H9 (cell line): ENCODE results near the gene MCOLN3. TPM values are rescaled to one million over a fixed set of nuclear protein-coding genes. Genes with fewer than 3 reads are reported as not detected.

Source experiments
- DNase-seq: peaks from one replicate; pipeline ENCODE4 v3.0.0-alpha.2; 2017
- H2AFZ ChIP-seq: one replicate; pipeline ENCODE4 v1.6.1; 2013; ENCODE audit warnings: mild to moderate bottlenecking, low read length, control low read depth, moderate library complexity
- H2AK5ac ChIP-seq: 2 replicates; pipeline ENCODE4 v1.6.1; 2013; ENCODE audit warnings: low read length, control low read depth, mixed read lengths; ENCODE audit not compliant: insufficient read length
- H2BK120ac ChIP-seq: one replicate; pipeline ENCODE4 v1.6.1; 2013; ENCODE audit warnings: low read depth, mild to moderate bottlenecking, low read length, control low read depth, inconsistent platforms; ENCODE audit not compliant: poor library complexity, severe bottlenecking
- H2BK12ac ChIP-seq: 2 replicates; pipeline ENCODE4 v1.6.1; 2013; ENCODE audit warnings: low read length, control low read depth, mixed read lengths, low read depth; ENCODE audit not compliant: insufficient read length
- H2BK15ac ChIP-seq: 2 replicates; pipeline ENCODE4 v1.6.1; 2013; ENCODE audit warnings: low read depth, low read length, control low read depth
- H2BK20ac ChIP-seq: one replicate; pipeline ENCODE4 v1.6.1; 2013; ENCODE audit warnings: low read depth, mild to moderate bottlenecking, low read length, control low read depth, inconsistent platforms; ENCODE audit not compliant: poor library complexity, severe bottlenecking
- H2BK5ac ChIP-seq: 2 replicates; pipeline ENCODE4 v1.6.1; 2013; ENCODE audit warnings: low read length, control low read depth, mixed read lengths; ENCODE audit not compliant: insufficient read length
- H3K14ac ChIP-seq: 2 replicates; pipeline ENCODE4 v1.6.1; 2013; ENCODE audit warnings: low read length, control low read depth; ENCODE audit not compliant: insufficient read depth
- H3K18ac ChIP-seq: 2 replicates; pipeline ENCODE4 v1.6.1; 2013; ENCODE audit warnings: low read depth, mild to moderate bottlenecking, mixed read lengths, low read length, control low read depth; ENCODE audit not compliant: insufficient read length
- H3K23ac ChIP-seq: 2 replicates; pipeline ENCODE4 v1.6.1; 2013; ENCODE audit warnings: low read length, control low read depth, mixed read lengths, low read depth; ENCODE audit not compliant: insufficient read length
- H3K23me2 ChIP-seq: 2 replicates; pipeline ENCODE4 v1.6.1; 2013; ENCODE audit warnings: low read depth, mild to moderate bottlenecking, mixed read lengths, low read length, control low read depth; ENCODE audit not compliant: insufficient read length, poor library complexity, severe bottlenecking
- H3K27ac ChIP-seq: 2 replicates; pipeline ENCODE4 v1.5.1; 2013; ENCODE audit warnings: low read length, control low read depth, mixed read lengths, low read depth; ENCODE audit not compliant: insufficient read length
- H3K27me3 ChIP-seq: 2 replicates; pipeline ENCODE4 v1.6.1; 2013; ENCODE audit warnings: low read length, control low read depth, inconsistent platforms; ENCODE audit not compliant: insufficient read depth
- H3K4ac ChIP-seq: 2 replicates; pipeline ENCODE4 v1.6.1; 2013; ENCODE audit warnings: low read depth, mild to moderate bottlenecking, control low read depth, inconsistent platforms, low read length, moderate library complexity
- H3K4me1 ChIP-seq: 2 replicates; pipeline ENCODE4 v1.6.1; 2013; ENCODE audit warnings: low read length, control low read depth, inconsistent platforms; ENCODE audit not compliant: insufficient read depth
- H3K4me2 ChIP-seq: 2 replicates; pipeline ENCODE4 v1.6.1; 2013; ENCODE audit warnings: low read length, control low read depth, mixed read lengths; ENCODE audit not compliant: insufficient read length, insufficient read depth
- H3K56ac ChIP-seq: 2 replicates; pipeline ENCODE4 v1.6.1; 2013; ENCODE audit warnings: low read depth, mild to moderate bottlenecking, mixed read lengths, low read length, control low read depth; ENCODE audit not compliant: insufficient read length
- H3K79me1 ChIP-seq: 2 replicates; pipeline ENCODE4 v1.6.1; 2013; ENCODE audit warnings: low read depth, mild to moderate bottlenecking, moderate library complexity, low read length, control low read depth, inconsistent platforms; ENCODE audit not compliant: insufficient read depth, poor library complexity, severe bottlenecking
- H3K79me2 ChIP-seq: 2 replicates; pipeline ENCODE4 v1.6.1; 2013; ENCODE audit warnings: low read length, control low read depth, inconsistent platforms; ENCODE audit not compliant: insufficient read depth
- H3K9ac ChIP-seq: 2 replicates; pipeline ENCODE4 v1.6.1; 2013; ENCODE audit warnings: low read length, control low read depth, mixed read lengths; ENCODE audit not compliant: insufficient read length; ENCODE audit errors: extremely low read depth
- H3K9me3 ChIP-seq: one replicate; pipeline ENCODE4 v1.6.1; 2013; ENCODE audit warnings: low read depth, low read length, inconsistent platforms; ENCODE audit not compliant: control insufficient read depth
- H3T11ph ChIP-seq: one replicate; pipeline ENCODE4 v1.6.1; 2013; ENCODE audit warnings: mild to moderate bottlenecking, low read length, control low read depth, inconsistent platforms
- H4K20me1 ChIP-seq: one replicate; pipeline ENCODE4 v1.6.1; 2013; ENCODE audit not compliant: control insufficient read depth, insufficient read length, insufficient read depth
- H4K5ac ChIP-seq: 2 replicates; pipeline ENCODE4 v1.6.1; 2013; ENCODE audit warnings: low read depth, mild to moderate bottlenecking, mixed read lengths, low read length, control low read depth; ENCODE audit not compliant: insufficient read length
- H4K8ac ChIP-seq: replicated peaks from 2 replicates; pipeline ENCODE4 v1.6.1; 2013; ENCODE audit warnings: low read length, control low read depth, mixed read lengths, low read depth; ENCODE audit not compliant: insufficient read length
- H4K91ac ChIP-seq: 2 replicates; pipeline ENCODE4 v1.6.1; 2013; ENCODE audit warnings: low read depth, mild to moderate bottlenecking, moderate library complexity, mixed read lengths, low read length, control low read depth; ENCODE audit not compliant: insufficient read length
- H3K27ac Mint-ChIP-seq, 3 experiments: 2 replicates in 2 of 3; 3 replicates in 1 of 3; pipeline ENCODE4 v1.8.0; 2020 to 2021; ENCODE audit warnings: mixed read lengths in 3 of 3, mild to moderate bottlenecking in 1 of 3, moderate library complexity in 1 of 3
- H3K27me3 Mint-ChIP-seq: 2 replicates; pipeline ENCODE4 v1.8.0; 2021; ENCODE audit warnings: low read depth, mild to moderate bottlenecking, moderate library complexity, mixed read lengths
- H3K36me3 Mint-ChIP-seq, 3 experiments: 2 replicates in 2 of 3; 3 replicates in 1 of 3; pipeline ENCODE4 v1.8.0; 2020 to 2021; ENCODE audit warnings: low read depth in 3 of 3, mixed read lengths in 3 of 3; ENCODE audit not compliant: insufficient read depth in 1 of 3
- H3K4me1 Mint-ChIP-seq, 2 experiments: 2 replicates each; pipeline ENCODE4 v1.8.0; 2020; ENCODE audit warnings: mixed read lengths in 2 of 2
- H3K4me3 Mint-ChIP-seq, 2 experiments: 2 replicates in 1 of 2; 3 replicates in 1 of 2; pipeline ENCODE4 v1.8.0; 2020 to 2021; ENCODE audit warnings: mild to moderate bottlenecking in 2 of 2, mixed read lengths in 2 of 2, moderate library complexity in 1 of 2
- H3K9me3 Mint-ChIP-seq, 2 experiments: 2 replicates in 1 of 2; 3 replicates in 1 of 2; pipeline ENCODE4 v1.8.0; 2020; ENCODE audit warnings: mild to moderate bottlenecking in 2 of 2, mixed read lengths in 2 of 2, moderate library complexity in 1 of 2
- WGBS: extraction: QIAGEN DNeasy Blood & Tissue Kit; methylation state at CpG from one replicate; pipeline ENCODE4 v1.1.7; 2013; ENCODE audit warnings: missing lambda C conversion rate, low lambda C conversion rate, mixed read lengths; ENCODE audit not compliant: insufficient read length; ENCODE audit errors: extremely low coverage; 5-methylcytosine and 5-hydroxymethylcytosine counted together
- total RNA-seq: library from RNA; stranded (reverse); gene quantifications from 2 replicates; pipeline ENCODE4 v1.2.1, GENCODE V29; 2021
- TF ChIP-seq, protein P1 (sequence below): fragments of 200-600 bp; sonication (generic); conservative IDR thresholded peaks from 3 replicates; pipeline ENCODE4 v1.8.0; 2021; ENCODE audit warnings: antibody characterized with exemption, mild to moderate bottlenecking

MCOLN3 gene
- total RNA-seq, 1 experiment from 2014 or later, result 10.8 TPM

DNA sequence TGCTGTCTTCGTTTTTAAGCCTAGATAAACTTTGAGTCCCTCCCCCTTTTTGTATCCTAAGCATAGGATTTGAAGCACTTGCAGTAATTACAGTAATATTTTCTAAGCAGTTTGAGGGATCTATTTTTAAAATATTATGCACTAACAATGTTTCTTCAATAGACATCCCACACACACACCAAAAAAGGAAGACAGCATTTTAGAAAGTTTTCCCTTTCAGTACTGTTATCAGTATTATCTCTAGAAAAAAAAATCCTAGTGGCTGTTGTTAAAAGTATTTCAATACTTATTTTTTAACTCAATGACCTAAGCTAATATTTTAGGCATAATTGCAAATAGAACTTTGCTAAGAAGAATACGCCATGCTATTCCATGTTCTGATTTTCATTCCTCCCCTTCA, 15.1 kb downstream of the MCOLN3 start:
- H2BK12ac ChIP-seq, result no peak overlapping the region
- no peaks in the 10 kb centered on the region for H3K27me3 ChIP-seq
- H2BK5ac ChIP-seq, result no peak overlapping the region
- Mint-ChIP-seq H3K27me3 (no peaks in the 10 kb centered on the region), H3K9me3 (no peaks in the 10 kb centered on the region), H3K27ac (no peak overlapping the region), H3K4me1 (no peaks in the 10 kb centered on the region), H3K4me3 (no peak overlapping the region), H3K36me3 (no peaks in the 10 kb centered on the region)
- no peak overlapping the region for H2BK15ac ChIP-seq
- H2BK120ac ChIP-seq, result no peak overlapping the region
- no peak overlapping the region for H4K91ac ChIP-seq
- H3K23ac ChIP-seq, result no peak overlapping the region
- H4K5ac ChIP-seq, result no peak overlapping the region
- no peak overlapping the region for H2AFZ ChIP-seq
- H3K4ac ChIP-seq, result no peak overlapping the region
- no peak overlapping the region for H3K18ac ChIP-seq
- no peak overlapping the region for H3K9ac ChIP-seq
- no peaks in the 10 kb centered on the region for H3K9me3 ChIP-seq
- no peaks in the 10 kb centered on the region for H3K23me2 ChIP-seq
- no CpG with 5 or more reads among the region's 2 CpGs for WGBS
- no peaks in the 10 kb centered on the region for H3K4me1 ChIP-seq
- H3K79me1 ChIP-seq, result no peaks in the 10 kb centered on the region
- no peaks in the 10 kb centered on the region for H3K79me2 ChIP-seq
- no peak overlapping the region for H3T11ph ChIP-seq
- no peak overlapping the region for H3K14ac ChIP-seq
- no peak overlapping the region for H3K56ac ChIP-seq
- no peak overlapping the region for H3K4me2 ChIP-seq
- H4K8ac ChIP-seq, result no peak overlapping the region
- H2BK20ac ChIP-seq, result no peak overlapping the region
- H3K27ac ChIP-seq, result no peak overlapping the region
- no peaks in the 10 kb centered on the region for H4K20me1 ChIP-seq
- TF ChIP-seq, protein P1, sequence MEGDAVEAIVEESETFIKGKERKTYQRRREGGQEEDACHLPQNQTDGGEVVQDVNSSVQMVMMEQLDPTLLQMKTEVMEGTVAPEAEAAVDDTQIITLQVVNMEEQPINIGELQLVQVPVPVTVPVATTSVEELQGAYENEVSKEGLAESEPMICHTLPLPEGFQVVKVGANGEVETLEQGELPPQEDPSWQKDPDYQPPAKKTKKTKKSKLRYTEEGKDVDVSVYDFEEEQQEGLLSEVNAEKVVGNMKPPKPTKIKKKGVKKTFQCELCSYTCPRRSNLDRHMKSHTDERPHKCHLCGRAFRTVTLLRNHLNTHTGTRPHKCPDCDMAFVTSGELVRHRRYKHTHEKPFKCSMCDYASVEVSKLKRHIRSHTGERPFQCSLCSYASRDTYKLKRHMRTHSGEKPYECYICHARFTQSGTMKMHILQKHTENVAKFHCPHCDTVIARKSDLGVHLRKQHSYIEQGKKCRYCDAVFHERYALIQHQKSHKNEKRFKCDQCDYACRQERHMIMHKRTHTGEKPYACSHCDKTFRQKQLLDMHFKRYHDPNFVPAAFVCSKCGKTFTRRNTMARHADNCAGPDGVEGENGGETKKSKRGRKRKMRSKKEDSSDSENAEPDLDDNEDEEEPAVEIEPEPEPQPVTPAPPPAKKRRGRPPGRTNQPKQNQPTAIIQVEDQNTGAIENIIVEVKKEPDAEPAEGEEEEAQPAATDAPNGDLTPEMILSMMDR, result no peak
- DNase-seq, result no peak
- no peak overlapping the region for H2AK5ac ChIP-seq
